Parathyroid adenoma (tissue), 2 donors: Measurements from ENCODE around the gene LRRTM4.

Source experiments
- H2AFZ ChIP-seq: fragments of 300-600 bp; sonication (generic); one replicate; pipeline ENCODE4 v1.7.0; 2017; ENCODE audit warnings: antibody characterized with exemption, mild to moderate bottlenecking
- H3K27ac ChIP-seq: fragments of 300-600 bp; sonication (generic); one replicate; pipeline ENCODE4 v1.7.0; 2017
- H3K27me3 ChIP-seq: fragments of 300-600 bp; sonication (generic); one replicate; pipeline ENCODE4 v1.7.0; 2017; ENCODE audit warnings: low read length; ENCODE audit not compliant: control insufficient read depth, insufficient read depth
- H3K36me3 ChIP-seq: fragments of 300-600 bp; sonication (generic); one replicate; pipeline ENCODE4 v1.7.0; 2017; ENCODE audit warnings: low read length; ENCODE audit not compliant: control insufficient read depth, insufficient read depth
- H3K4me1 ChIP-seq: fragments of 300-600 bp; sonication (generic); one replicate; pipeline ENCODE4 v1.7.0; 2017; ENCODE audit warnings: control low read depth
- H3K4me2 ChIP-seq: fragments of 300-600 bp; sonication (generic); one replicate; pipeline ENCODE4 v1.7.0; 2017; ENCODE audit warnings: low read length
- H3K4me3 ChIP-seq: fragments of 300-600 bp; sonication (generic); one replicate; pipeline ENCODE4 v1.7.0; 2017; ENCODE audit warnings: low read depth, low read length
- H3K79me2 ChIP-seq: fragments of 300-600 bp; sonication (generic); one replicate; pipeline ENCODE4 v1.7.0; 2017; ENCODE audit warnings: control low read depth
- H3K9ac ChIP-seq: fragments of 300-600 bp; sonication (generic); one replicate; pipeline ENCODE4 v1.7.0; 2017; ENCODE audit warnings: mild to moderate bottlenecking
- H3K9me3 ChIP-seq: fragments of 300-600 bp; sonication (generic); one replicate; pipeline ENCODE4 v1.7.0; 2017; ENCODE audit warnings: low read length; ENCODE audit not compliant: control insufficient read depth
- TF ChIP-seq, protein P1 (sequence below): fragments of 300-600 bp; sonication (generic); IDR thresholded peaks from one replicate; pipeline ENCODE4 v1.7.0; 2017; ENCODE audit warnings: antibody characterized with exemption, mild to moderate bottlenecking
- donor health status: primary hyperparathyroidism.

The LRRTM4 gene

GRCh38 chr2:77201755-77202154 lies 320.4 kb downstream of the LRRTM4 start:
- Histone ChIP-seq H2AFZ (no peak overlapping the region), H3K4me1 (no peaks in the 10 kb centered on the region), H3K27me3 (no peaks in the 10 kb centered on the region), H3K4me3 (no peak overlapping the region), H3K9ac (no peak overlapping the region), H3K27ac (no peak overlapping the region), H3K9me3 (no peaks in the 10 kb centered on the region), H3K79me2 (no peaks in the 10 kb centered on the region), H3K4me2 (no peak overlapping the region), H3K36me3 (no peaks in the 10 kb centered on the region)
- TF ChIP-seq, protein P1, sequence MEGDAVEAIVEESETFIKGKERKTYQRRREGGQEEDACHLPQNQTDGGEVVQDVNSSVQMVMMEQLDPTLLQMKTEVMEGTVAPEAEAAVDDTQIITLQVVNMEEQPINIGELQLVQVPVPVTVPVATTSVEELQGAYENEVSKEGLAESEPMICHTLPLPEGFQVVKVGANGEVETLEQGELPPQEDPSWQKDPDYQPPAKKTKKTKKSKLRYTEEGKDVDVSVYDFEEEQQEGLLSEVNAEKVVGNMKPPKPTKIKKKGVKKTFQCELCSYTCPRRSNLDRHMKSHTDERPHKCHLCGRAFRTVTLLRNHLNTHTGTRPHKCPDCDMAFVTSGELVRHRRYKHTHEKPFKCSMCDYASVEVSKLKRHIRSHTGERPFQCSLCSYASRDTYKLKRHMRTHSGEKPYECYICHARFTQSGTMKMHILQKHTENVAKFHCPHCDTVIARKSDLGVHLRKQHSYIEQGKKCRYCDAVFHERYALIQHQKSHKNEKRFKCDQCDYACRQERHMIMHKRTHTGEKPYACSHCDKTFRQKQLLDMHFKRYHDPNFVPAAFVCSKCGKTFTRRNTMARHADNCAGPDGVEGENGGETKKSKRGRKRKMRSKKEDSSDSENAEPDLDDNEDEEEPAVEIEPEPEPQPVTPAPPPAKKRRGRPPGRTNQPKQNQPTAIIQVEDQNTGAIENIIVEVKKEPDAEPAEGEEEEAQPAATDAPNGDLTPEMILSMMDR, result no peak

- Histone ChIP-seq H3K4me1 (no peaks in the 10 kb centered on the region), H3K27ac (no peak overlapping the region), H3K9ac (no peak overlapping the region), H3K4me3 (no peak overlapping the region), H3K27me3 (no peaks in the 10 kb centered on the region), H3K4me2 (no peak overlapping the region), H3K9me3 (no peaks in the 10 kb centered on the region), H2AFZ (no peak overlapping the region), H3K79me2 (no peaks in the 10 kb centered on the region), H3K36me3 (no peaks in the 10 kb centered on the region)
- TF ChIP-seq, protein P1, result no peak
These were observed 322.8 kb downstream of the LRRTM4 start for GRCh38 chr2:77199411-77199810.

- Histone ChIP-seq H3K36me3 (no peaks in the 10 kb centered on the region), H3K4me2 (no peak overlapping the region), H3K27ac (no peak overlapping the region), H3K27me3 (no peaks in the 10 kb centered on the region), H3K79me2 (no peaks in the 10 kb centered on the region), H2AFZ (no peak overlapping the region), H3K4me3 (no peak overlapping the region), H3K9ac (no peak overlapping the region), H3K9me3 (no peaks in the 10 kb centered on the region), H3K4me1 (no peaks in the 10 kb centered on the region)
- TF ChIP-seq, protein P1, result no peak
These were observed 328.2 kb downstream of the LRRTM4 start for GRCh38 chr2:77193858-77194448.

GRCh38 chr2:77192811-77193289 lies 329.3 kb downstream of the LRRTM4 start:
- Histone ChIP-seq H3K27ac (no peak overlapping the region), H3K79me2 (no peaks in the 10 kb centered on the region), H3K4me3 (no peak overlapping the region), H3K4me1 (no peaks in the 10 kb centered on the region), H3K9me3 (no peaks in the 10 kb centered on the region), H3K36me3 (no peaks in the 10 kb centered on the region), H2AFZ (no peak overlapping the region), H3K27me3 (no peaks in the 10 kb centered on the region), H3K9ac (no peak overlapping the region), H3K4me2 (no peak overlapping the region)
- TF ChIP-seq, protein P1, result no peak

- no peak overlapping the region for H3K4me2 ChIP-seq
- H3K9me3 ChIP-seq, result no peaks in the 10 kb centered on the region
- TF ChIP-seq, protein P1, result no peak
- H3K4me1 ChIP-seq, result no peaks in the 10 kb centered on the region
- H3K27me3 ChIP-seq, result no peaks in the 10 kb centered on the region
- H2AFZ ChIP-seq, result no peak overlapping the region
- no peak overlapping the region for H3K27ac ChIP-seq
- H3K79me2 ChIP-seq, result no peaks in the 10 kb centered on the region
- H3K4me3 ChIP-seq, result no peak overlapping the region
- H3K36me3 ChIP-seq, result no peaks in the 10 kb centered on the region
- H3K9ac ChIP-seq, result no peak overlapping the region
These were observed 330.5 kb downstream of the LRRTM4 start for GRCh38 chr2:77191665-77192064.
